Neural cell (in vitro differentiated cells): ENCODE measurements around the gene PRG3.

Experiments used
- EP300 ChIP-seq: fragments of 450-650 bp; conservative IDR thresholded peaks from 2 replicates; pipeline ENCODE4 v1.6.1; 2014; ENCODE audit warnings: antibody characterized with exemption, mild to moderate bottlenecking, moderate library complexity; ENCODE audit not compliant: poor library complexity, severe bottlenecking
- EZH2 ChIP-seq: fragments of 200-600, 300-800 bp; shearing (Covaris generic), sonication (generic); IDR thresholded peaks from 2 replicates; pipeline ENCODE4 v1.6.1; 2014; ENCODE audit warnings: antibody characterized with exemption, low read length, borderline replicate concordance, mild to moderate bottlenecking; ENCODE audit not compliant: insufficient read depth, poor library complexity, severe bottlenecking
- RAD21 ChIP-seq: fragments of 450-650 bp; conservative IDR thresholded peaks from 2 replicates; pipeline ENCODE4 v1.6.1; 2014; ENCODE audit warnings: antibody characterized with exemption, mild to moderate bottlenecking, moderate library complexity
- SMC3 ChIP-seq: fragments of 450-650 bp; conservative IDR thresholded peaks from 2 replicates; pipeline ENCODE4 v1.6.1; 2014; ENCODE audit warnings: antibody characterized with exemption, mild to moderate bottlenecking, moderate library complexity; ENCODE audit not compliant: poor library complexity
- TF ChIP-seq, protein P1 (sequence below): fragments of 450-650 bp; IDR thresholded peaks from 2 replicates; pipeline ENCODE4 v1.5.1; 2014; ENCODE audit warnings: antibody characterized with exemption, mild to moderate bottlenecking, moderate library complexity; ENCODE audit not compliant: poor library complexity, severe bottlenecking
- TF ChIP-seq, protein P2 (sequence below): IDR thresholded peaks from 2 replicates; pipeline ENCODE4 v1.6.1; 2012; ENCODE audit warnings: borderline replicate concordance

DNA sequence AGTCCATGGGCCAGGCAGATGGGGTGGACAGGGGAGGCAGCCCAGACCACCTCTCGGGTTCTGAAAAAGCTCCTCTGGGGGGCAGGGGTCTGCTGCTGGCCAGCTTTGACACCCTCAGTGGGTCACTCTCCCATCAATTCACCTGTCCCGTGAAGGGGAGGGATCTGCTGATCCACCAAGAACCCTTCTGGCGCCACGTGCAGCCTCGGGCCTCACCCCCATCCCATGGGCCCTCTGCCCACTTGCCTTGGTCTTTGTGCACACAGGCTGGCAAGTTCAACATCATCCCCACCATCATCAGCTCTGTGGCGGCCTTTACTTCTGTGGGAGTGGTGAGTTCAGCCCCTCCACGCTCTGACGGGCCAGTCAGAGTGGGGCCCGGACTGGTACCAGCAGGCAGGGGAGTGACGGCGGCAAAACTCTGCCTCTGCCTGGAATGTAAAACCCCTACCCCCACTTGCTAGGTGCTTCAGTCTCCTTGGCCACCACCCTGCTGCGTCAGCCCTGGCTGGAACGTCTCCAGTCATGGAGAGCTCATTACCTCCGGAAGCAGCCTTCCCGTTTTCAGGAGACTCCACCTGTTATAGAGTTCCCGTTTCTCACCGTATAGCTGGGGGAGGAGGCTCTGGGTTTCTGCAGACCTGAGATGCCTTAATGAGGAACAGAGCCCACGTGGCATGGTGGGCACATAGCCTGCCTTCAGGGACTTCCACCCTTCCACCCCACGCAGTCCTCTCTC is 12.7 kb downstream of the PRG3 start:
- TF ChIP-seq, protein P1, sequence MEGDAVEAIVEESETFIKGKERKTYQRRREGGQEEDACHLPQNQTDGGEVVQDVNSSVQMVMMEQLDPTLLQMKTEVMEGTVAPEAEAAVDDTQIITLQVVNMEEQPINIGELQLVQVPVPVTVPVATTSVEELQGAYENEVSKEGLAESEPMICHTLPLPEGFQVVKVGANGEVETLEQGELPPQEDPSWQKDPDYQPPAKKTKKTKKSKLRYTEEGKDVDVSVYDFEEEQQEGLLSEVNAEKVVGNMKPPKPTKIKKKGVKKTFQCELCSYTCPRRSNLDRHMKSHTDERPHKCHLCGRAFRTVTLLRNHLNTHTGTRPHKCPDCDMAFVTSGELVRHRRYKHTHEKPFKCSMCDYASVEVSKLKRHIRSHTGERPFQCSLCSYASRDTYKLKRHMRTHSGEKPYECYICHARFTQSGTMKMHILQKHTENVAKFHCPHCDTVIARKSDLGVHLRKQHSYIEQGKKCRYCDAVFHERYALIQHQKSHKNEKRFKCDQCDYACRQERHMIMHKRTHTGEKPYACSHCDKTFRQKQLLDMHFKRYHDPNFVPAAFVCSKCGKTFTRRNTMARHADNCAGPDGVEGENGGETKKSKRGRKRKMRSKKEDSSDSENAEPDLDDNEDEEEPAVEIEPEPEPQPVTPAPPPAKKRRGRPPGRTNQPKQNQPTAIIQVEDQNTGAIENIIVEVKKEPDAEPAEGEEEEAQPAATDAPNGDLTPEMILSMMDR = no peak
- TF ChIP-seq EZH2 (no peak), EP300 (no peak), SMC3 (no peak), RAD21 (no peak)
- TF ChIP-seq, protein P2, sequence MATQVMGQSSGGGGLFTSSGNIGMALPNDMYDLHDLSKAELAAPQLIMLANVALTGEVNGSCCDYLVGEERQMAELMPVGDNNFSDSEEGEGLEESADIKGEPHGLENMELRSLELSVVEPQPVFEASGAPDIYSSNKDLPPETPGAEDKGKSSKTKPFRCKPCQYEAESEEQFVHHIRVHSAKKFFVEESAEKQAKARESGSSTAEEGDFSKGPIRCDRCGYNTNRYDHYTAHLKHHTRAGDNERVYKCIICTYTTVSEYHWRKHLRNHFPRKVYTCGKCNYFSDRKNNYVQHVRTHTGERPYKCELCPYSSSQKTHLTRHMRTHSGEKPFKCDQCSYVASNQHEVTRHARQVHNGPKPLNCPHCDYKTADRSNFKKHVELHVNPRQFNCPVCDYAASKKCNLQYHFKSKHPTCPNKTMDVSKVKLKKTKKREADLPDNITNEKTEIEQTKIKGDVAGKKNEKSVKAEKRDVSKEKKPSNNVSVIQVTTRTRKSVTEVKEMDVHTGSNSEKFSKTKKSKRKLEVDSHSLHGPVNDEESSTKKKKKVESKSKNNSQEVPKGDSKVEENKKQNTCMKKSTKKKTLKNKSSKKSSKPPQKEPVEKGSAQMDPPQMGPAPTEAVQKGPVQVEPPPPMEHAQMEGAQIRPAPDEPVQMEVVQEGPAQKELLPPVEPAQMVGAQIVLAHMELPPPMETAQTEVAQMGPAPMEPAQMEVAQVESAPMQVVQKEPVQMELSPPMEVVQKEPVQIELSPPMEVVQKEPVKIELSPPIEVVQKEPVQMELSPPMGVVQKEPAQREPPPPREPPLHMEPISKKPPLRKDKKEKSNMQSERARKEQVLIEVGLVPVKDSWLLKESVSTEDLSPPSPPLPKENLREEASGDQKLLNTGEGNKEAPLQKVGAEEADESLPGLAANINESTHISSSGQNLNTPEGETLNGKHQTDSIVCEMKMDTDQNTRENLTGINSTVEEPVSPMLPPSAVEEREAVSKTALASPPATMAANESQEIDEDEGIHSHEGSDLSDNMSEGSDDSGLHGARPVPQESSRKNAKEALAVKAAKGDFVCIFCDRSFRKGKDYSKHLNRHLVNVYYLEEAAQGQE = no peak
